ENCODE data around the gene EIPR1. TPM values are rescaled to one million over a fixed set of nuclear protein-coding genes. Genes with fewer than 3 reads are reported as not detected.

EIPR1 gene
- total and polyA plus RNA-seq, 9 donors, result 6.6 to 16.6 (median 8.9) TPM

DNA sequence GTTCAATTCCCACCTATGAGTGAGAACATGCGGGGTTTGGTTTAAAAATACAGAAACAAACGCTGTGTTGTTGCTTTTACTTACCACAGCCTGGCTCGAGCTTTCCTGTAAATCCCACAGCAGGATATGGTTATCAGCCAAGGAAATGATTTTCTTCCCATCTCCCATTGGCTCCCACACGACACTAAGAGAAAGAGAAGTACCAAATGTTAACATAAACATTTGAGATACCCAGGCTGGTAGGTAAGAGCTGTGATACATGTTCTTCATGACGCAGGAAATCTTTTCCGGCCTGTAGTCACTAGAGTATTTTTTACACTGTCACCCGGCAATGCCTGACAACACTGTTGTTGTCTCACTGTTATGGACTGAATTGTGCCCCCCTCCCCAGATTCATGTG lies 163.6 kb downstream of the EIPR1 start:
- H3K9me3 ChIP-seq, result no peaks in the 10 kb centered on the region
- no peak for DNase-seq
- no peaks in the 10 kb centered on the region for H3K27me3 ChIP-seq
- no peaks in the 10 kb centered on the region for H3K4me1 ChIP-seq (ENCODE audit: insufficient read depth)
- intact Hi-C loops (cut with DNase I), result no loop called here
- TF ChIP-seq, protein P1, sequence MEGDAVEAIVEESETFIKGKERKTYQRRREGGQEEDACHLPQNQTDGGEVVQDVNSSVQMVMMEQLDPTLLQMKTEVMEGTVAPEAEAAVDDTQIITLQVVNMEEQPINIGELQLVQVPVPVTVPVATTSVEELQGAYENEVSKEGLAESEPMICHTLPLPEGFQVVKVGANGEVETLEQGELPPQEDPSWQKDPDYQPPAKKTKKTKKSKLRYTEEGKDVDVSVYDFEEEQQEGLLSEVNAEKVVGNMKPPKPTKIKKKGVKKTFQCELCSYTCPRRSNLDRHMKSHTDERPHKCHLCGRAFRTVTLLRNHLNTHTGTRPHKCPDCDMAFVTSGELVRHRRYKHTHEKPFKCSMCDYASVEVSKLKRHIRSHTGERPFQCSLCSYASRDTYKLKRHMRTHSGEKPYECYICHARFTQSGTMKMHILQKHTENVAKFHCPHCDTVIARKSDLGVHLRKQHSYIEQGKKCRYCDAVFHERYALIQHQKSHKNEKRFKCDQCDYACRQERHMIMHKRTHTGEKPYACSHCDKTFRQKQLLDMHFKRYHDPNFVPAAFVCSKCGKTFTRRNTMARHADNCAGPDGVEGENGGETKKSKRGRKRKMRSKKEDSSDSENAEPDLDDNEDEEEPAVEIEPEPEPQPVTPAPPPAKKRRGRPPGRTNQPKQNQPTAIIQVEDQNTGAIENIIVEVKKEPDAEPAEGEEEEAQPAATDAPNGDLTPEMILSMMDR (IDR thresholded peaks at IDR 0.05), result no peak
- TF ChIP-seq POLR2A (IDR thresholded peaks at IDR 0.05), result no peak
- TF ChIP-seq EP300 (IDR thresholded peaks at IDR 0.05), result no peak
- no peaks in the 10 kb centered on the region for H3K36me3 ChIP-seq
- no peak overlapping the region for H3K4me3 ChIP-seq
- H3K27ac ChIP-seq, result no peak overlapping the region
- WGBS, 3 donors, result 78 to 88% (median 82%) methylated on average over 7 of the region's 7 CpGs

DNA sequence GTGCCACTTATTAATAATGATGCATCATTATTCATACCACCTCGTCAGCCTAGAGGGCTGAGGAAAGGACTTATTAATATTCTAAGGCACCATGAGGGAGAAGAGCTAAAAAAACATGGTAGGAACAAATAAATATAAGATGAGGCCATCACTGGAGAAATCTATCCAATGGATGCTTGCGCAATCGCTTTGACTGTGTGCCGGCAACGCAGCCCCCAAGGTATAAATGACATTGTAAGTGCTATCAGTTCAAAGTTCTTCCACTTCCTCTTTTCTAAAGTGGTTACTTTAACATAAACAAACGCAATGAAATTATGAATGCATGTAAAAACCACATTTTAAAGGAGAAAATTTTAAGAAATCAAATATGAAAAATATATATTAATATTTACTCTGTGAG lies 164.6 kb downstream of the EIPR1 start:
- Histone ChIP-seq H3K36me3 (no peaks in the 10 kb centered on the region), H3K27ac (no peak overlapping the region), H3K4me1 (ENCODE audit: insufficient read depth) (no peaks in the 10 kb centered on the region), H3K27me3 (no peaks in the 10 kb centered on the region), H3K9me3 (no peaks in the 10 kb centered on the region), H3K4me3 (no peak overlapping the region)
- TF ChIP-seq EP300 (IDR thresholded peaks at IDR 0.05) (no peak), POLR2A (IDR thresholded peaks at IDR 0.05) (no peak)
- TF ChIP-seq, protein P1 (IDR thresholded peaks at IDR 0.05), result no peak
- DNase-seq, result no peak
- intact Hi-C loops (cut with DNase I), result no loop called here
- 96 to 98% (median 97%) methylated on average over 6 of the region's 6 CpGs for WGBS, 3 donors

DNA sequence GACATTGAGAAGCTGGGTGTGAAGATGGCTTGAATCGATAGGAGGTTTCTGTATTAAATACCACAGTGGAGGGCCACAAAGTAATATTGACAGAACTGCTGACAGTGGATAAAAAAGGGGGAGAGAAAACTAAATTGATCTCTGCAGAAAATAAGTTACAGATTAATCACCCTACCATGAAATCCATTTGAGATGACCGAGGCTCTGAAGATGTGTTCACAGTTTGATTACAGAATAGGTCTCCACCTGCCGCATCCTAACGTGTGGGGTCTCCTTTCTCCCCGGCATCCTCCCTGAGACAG lies 165.6 kb downstream of the EIPR1 start:
- H3K27me3 ChIP-seq, result no peaks in the 10 kb centered on the region
- WGBS, 3 donors, result 96 to 99% (median 97%) methylated on average over 5 of the region's 5 CpGs

GRCh38 chr2:3211256-3212060 lies 166.2 kb downstream of the EIPR1 start:
- WGBS, 3 donors, result 86 to 87% (median 87%) methylated on average over 26 of the region's 26 CpGs
- TF ChIP-seq EP300 (IDR thresholded peaks at IDR 0.05), result no peak
- no peak for TF ChIP-seq POLR2A (IDR thresholded peaks at IDR 0.05)
- TF ChIP-seq, protein P1 (IDR thresholded peaks at IDR 0.05), result no peak

More for the DNA sequence above, 165.6 kb downstream of the EIPR1 start:
- DNase-seq, result no peak
- no peaks in the 10 kb centered on the region for H3K36me3 ChIP-seq
- H3K4me1 ChIP-seq (ENCODE audit: insufficient read depth), result no peaks in the 10 kb centered on the region
- no peak overlapping the region for H3K4me3 ChIP-seq
- TF ChIP-seq POLR2A (IDR thresholded peaks at IDR 0.05) (no peak), EP300 (IDR thresholded peaks at IDR 0.05) (no peak)
- TF ChIP-seq, protein P1 (IDR thresholded peaks at IDR 0.05), result no peak
- H3K27ac ChIP-seq, result no peak overlapping the region
- no peaks in the 10 kb centered on the region for H3K9me3 ChIP-seq
- intact Hi-C loops (cut with DNase I), result no loop called here

More at GRCh38 chr2:3211256-3212060, 166.2 kb downstream of the EIPR1 start:
- H3K4me3 ChIP-seq, result no peak overlapping the region
- H3K27ac ChIP-seq, result no peak overlapping the region
- H3K4me1 ChIP-seq (ENCODE audit: insufficient read depth), result no peaks in the 10 kb centered on the region
- no peaks in the 10 kb centered on the region for H3K27me3 ChIP-seq
- H3K36me3 ChIP-seq, result no peaks in the 10 kb centered on the region
- DNase-seq, result no peak
- intact Hi-C loops (cut with DNase I), result no loop called here
- no peaks in the 10 kb centered on the region for H3K9me3 ChIP-seq

Data from ovary (tissue), 9 donors.